Midbrain (tissue), 1 donor: ENCODE data around the gene PHTF2.

Source experiments
- DNase-seq: peaks from one replicate; lab custom pipeline; 2025; lab: John Stamatoyannopoulos, UW

Gene PHTF2

DNA sequence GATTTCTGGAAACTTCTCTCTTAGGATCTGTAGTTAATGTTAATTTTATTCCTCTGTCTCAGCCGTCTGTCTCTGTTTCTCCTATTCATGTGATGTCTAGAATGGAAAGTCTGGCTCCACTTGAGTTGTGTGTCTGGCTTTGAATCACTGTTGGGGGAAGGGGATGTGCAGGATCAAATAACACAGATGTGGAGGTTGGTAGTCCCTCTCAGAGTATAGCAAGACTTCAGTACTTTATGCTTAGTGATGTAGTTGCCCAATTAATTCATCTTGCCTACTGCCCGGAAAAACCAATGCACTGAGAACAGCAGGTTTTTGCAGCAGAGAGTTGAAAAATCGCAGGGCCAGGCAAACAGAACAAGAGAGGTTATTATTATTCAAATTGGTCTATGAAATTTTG lies 79.2 kb downstream of the PHTF2 start:
- no peak for DNase-seq

DNA sequence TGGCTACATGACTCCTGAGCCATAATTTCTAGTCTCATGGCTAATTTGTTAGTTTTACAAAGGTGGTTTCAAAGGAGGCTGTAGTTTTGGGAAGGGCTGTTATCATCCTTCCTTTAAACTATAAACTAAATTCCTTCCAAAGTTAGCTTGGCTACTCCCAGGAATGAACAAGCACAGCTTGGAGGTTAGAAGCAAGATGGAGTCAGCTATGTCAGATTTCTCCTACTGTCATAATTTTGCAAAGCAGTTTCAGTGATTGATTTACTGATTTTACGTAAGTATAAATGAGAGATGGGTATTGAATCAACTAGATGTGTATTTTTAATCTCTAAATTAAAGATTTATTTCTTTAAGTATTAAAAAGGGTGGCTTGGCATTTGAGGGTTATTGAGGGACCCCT lies 79.9 kb downstream of the PHTF2 start:
- DNase-seq: no peak

DNA sequence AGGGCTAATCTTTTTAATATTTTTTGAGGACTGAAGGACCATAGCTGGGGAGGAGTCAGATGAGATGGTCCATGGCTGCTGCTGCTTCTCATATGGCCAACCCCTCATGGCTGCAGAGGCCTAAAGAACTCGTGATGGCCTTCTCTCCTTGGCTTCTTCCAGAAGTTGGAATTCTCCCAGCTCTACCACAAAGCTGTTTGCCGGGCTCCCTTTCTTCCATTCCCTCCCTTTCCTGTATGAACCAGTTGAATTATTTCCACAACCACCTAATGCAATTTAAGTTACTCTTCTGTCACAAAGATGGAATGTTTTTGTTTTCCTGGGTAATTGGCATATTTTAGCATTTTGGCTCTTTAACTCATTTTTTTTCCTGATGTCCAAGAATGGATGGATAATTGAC lies 80.7 kb downstream of the PHTF2 start:
- no peak for DNase-seq

DNA sequence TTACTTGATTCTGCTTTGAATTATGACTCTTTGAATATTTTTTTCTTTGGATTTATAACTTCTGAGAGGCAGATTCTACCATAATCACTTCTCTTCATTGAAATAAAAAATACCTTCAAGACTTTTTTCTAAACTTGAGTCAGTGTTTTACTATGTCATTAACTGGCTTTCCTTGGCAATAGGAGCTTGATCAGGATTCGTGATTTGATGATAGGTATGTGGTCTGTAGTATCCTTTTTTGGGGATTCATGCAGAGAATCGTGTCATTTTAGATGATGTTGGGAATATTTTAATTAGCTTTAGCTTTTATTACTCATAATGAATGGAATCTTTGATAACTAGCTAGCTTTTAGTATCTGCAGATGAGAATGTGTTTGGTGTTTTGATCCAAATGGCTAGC lies 83.3 kb downstream of the PHTF2 start:
- no peak for DNase-seq

DNA sequence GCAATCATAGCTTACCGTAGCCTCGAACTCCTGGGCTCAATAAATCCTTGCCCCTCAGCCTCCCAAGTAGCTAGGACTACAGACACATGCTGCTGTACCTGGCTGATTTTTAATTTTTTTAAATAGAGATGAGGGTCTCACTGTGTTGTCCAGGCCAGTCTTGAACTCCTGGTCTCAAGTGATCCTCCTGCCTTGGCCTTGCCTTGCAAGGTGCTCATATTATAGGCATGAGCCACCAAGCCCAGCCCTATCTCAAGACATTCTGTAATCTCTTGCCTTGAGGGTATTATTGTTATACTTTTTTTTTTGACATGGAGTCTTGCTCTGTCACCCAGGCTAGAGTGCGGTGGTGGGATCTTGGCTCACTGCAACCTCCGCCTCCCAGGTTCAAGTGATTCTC lies 86.6 kb downstream of the PHTF2 start:
- no peak for DNase-seq

DNA sequence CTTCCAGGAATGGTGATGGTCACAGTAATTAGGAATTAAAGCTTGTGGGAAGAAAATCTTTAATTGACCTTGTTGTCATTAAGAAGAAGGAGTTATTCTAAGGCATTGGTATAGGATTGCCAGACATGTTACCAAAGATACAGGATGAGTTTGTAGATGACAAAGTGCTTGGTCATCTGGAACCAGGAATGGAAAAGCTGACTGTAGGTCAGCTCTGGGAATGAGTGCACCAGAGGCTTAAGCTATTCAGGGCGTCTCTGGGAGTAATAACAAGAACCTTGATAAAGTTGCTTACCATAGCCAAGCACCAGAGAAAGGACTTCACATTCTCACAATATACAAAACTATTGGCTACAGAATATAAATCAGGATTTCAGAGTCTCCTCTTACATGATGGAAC lies 89.0 kb downstream of the PHTF2 start:
- DNase-seq: no peak

DNA sequence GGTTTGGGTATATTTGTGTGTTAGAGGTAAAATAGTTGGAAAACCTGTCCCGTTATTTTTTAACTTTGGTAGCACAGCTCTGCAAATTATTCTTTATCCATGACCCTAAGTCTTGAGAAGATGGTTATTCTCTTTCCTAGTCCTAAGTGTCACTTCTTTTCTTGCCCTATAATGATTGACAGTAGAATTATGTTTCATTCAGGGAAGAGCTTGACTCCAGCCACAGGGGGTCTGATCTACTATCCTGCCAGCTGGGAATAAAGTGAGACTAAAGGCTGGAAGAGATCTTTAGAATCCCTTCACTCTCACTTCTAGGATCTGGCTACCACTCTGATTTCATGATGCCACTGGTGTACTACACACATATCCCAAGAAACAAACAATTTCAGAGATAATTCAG lies 90.4 kb downstream of the PHTF2 start:
- no peak for DNase-seq

DNA sequence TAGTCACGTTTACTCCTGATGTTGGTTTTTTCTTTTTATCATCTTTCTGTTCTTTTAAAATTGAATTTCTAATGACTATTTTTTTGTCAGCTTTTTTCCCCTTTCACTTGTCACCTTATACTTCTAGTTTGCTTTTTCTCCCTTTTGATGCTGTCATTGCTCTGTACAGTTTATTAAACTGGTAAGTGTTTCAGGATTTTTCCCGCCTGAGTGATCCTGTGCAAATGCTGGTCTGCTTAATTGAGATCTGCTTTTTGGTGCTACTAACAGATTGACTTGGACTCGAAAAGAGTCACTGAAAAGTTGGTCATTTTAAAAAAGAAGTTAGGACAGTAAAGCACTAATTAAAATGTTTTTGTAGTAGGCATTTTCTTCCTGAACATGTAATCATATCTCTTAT lies 95.2 kb downstream of the PHTF2 start:
- no peak for DNase-seq

DNA sequence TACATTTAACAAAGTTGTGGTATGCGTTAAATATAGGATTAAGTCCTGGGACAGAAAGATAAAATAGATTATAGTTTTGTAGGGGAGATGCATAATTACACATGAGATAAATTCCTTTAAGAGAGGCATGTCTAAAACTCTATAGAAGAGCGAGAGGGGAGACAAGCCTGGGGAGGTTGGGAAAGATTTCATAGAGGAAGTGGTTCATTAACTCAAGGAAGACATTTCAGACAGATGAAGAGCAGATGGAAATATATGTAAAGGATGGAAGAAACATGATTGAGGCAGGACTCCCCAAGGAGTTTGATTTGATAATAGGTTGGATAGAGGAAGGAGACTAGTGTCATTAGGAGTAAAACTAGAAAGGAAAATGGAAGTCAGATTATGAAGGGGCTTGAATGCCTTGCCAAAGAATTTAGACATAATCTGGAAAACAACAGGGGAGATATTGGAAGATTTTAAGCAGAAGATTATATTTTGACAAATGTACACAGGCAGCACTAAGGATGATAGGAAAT lies 96.1 kb downstream of the PHTF2 start:
- DNase-seq: no peak

DNA sequence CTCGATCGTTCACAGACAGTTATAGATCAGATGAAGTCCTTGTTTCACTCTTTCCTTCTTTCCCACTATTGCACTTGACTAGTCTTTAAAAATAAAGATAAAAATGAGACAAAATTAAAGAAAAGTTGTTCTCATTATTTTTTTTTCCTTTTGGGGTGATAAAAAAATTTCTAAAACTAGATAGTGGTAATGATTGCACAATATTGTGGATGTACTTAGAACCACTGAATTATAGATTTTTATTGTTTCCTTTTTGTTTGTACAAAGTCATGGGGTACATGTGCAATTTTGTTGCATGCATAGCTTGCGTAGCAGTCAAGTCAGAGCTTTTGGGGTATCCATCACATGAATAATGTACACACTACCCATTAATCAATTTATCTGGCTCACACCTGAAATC lies 97.3 kb downstream of the PHTF2 start:
- DNase-seq: no peak

DNA sequence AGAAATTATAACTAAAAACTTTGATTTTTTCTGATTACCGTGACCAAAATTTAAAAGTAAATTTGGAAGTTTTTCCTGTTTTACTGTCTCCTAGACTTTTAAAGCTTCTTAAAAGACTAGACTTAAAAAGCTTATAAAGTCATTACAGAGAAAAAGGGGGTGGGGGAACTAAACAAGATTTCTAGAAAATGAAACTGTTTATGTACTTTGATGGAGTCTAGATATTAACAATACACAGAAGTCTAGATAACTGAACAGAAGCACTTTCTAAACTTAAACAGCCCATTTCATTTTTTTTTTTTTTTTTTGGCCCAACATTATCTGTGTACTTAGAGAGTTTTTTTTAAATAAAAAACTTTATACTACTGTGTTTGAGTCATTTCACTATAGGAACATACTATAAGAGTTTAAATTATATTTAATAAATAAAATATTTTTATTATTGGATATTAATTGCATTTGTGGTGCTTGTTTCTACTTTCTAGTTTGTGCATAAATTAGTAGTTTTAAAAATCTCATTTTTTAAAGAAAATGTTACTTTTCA lies 98.5 kb downstream of the PHTF2 start:
- no peak for DNase-seq

DNA sequence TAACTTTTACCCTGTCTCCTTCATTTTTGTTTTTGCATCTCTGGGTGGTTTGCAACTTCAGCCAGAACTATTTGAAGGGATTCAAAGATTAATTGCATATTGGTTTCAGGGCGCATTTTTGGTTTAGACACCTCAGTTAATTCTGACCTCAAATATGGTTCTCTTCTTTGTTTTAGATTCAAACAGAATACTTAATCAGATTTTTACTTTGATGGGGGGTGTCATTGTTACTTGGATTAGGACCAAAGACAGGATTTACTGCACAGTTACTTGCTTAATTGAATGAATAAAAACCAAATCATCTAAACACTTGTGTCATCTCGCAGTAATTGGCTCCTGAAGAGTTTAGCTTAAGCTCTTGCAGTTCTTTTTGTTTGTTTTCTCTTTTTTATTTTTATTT lies 100.9 kb downstream of the PHTF2 start:
- no peak for DNase-seq

DNA sequence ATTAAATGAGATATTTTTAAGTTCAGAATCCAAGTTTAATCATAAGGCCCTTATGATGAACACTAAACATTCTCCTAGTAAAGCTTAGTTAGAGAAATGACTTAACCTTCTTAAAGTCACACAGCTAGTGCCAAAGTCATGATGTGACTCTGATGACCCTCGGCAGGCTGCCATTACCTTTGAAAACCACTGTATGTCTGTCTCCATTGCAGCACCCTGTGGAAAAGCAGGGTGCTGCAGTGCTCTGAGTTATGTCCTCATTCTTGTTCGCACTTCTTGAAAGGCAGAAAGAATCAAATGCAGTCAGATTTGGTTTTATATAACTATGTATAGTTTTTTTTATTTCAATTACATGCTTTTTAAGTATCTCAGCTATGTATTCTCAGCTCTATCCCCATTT lies 105.0 kb downstream of the PHTF2 start:
- no peak for DNase-seq

DNA sequence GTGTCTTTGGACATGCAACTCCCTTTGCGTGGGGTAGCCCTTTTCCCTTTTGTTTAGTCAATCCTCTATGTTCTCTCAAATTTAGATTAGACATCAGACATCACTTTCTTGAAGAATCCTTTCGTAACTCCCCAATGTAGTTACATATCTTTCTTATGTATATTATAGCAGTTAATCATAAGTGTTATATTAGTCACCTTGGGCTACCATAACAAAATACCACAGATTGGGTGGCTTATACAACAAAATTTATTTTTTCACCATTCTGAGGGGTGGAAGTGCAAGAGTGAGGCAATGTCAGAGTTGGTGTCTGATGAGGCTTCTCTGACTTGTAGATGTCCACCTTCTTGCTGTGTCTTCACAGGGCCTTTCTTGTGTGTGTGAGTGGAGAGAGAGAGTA lies 105.7 kb downstream of the PHTF2 start:
- DNase-seq: no peak

DNA sequence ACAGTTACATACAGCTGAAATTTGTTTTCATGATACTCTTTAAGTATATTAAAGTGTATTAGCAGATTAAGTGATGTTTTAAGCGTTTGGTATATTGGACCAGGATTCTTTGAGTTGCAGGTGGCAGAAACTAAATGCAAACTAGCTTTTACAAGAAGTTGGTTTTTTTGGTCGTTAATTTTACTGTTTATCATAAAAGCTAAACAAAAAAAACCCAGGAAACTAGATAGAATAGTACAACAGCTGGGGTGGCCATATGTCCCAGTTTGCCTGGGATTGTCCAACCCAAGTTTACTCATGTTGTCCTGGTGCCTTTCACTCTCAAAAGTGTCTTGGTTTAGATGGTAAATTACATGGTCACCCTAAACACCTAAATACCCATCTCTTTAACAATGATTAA lies 108.7 kb downstream of the PHTF2 start:
- no peak for DNase-seq

DNA sequence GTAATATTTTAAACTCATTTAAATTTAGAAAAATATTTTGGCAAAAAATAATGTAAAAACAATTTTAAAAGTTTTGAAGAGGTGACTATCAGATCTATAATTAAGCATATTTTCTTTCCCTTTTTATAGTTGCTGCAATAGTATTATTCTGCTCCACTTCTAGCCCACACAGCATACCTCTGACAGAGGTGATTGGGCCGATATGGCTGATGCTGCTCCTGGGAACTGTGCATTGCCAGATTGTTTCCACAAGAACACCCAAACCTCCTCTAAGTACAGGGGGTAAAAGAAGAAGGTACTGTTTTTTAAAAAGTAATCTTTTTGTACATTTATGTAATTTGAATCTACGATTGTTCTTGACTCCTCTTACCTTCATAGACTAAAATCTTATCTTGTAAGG lies 110.1 kb downstream of the PHTF2 start:
- DNase-seq: no peak

DNA sequence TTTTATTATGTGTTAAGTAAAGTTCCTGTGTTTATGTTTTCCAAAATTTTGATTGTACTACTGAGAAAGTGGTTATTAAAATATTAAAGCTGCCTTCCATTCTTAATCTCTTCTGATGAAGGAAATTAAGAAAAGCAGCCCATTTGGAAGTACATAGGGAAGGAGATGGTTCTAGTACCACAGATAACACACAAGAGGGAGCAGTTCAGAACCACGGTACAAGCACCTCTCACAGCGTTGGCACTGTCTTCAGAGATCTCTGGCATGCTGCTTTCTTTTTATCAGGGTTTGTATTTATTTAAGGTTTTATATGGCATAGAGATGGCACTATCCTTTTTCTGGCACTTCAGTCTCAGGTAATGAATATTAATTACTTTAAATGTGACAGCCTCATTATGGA lies 111.6 kb downstream of the PHTF2 start:
- DNase-seq: no peak

DNA sequence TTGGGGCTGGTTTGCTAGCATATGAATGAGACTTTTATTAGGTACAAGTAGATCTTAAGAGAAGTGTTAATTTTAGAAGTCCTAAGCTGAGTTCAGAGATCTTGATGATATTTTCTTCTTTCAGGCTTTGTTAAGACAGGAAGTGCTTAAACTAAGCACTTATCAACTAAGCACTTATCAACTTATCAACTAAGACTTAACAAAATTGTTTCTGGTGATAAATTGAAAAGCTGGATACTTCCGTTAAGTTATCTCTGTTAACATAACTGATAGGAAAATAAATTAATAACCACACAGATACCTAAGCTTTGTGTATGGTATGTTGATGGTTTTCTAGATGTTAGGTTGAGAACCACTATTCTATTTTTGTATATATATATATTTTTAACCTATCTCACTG lies 113.7 kb downstream of the PHTF2 start:
- DNase-seq: no peak

DNA sequence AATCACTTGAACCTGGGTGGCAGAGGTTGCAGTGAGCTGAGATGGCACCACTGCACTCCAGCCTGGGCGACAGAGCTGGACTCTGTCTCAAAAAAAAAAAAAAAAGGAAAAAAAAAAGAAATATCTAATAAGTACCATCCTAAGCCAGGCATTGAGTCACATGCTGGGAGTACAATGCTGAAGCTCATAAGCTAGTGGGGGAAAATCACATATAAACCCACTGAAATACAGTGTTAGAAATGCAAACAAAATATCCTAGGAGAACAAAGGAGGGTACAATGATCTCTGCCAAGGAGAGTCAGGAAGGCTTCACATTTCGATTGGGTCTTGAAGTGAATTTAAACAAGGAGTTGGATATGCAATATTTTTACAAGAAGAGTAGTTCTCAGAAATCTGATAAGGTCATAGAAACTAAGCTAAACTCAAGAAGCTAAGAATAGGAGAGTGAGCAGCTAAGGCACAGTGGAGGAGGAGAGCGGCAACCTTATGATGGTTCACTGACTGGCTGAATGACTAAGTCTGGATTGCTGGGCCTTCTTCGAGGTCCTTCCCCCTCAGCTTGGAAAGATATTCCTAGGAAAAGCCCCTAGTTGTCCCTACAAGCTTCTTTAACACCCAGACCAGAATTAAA lies 115.5 kb downstream of the PHTF2 start:
- DNase-seq: no peak

DNA sequence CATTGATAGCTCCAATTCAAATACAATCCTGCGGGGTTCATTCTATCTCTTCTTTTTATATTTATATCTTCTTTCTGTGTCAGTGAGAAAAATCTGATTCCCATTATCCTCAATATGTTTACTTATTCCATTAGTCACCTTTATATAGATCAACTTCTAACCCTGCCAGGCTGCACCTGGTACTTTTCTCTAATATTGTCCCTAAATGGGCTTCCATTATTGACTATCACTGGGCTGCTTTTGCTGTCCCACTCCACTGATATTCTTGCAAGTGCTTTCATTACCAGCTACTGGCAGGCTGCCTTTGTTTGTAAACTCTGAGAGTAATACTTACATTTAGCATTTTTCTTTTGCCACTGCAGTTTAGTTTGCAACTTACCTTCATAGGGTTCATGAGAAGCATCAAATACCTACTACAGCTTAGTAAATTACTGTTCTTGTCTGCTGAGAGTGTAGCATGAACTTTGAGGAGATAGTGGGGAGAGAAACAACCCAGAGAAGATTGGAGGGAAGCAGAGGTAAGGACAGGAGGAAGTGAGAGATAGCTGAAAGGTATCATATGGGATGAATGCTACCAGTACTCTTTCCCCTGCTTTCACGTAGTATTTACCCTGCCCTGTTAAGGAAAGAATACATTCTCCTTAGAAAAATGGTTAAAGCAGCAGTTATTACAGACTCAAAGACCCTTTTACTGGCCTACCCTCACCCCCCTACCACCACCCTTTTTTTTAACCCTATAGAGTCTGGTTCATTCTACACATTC lies 119.1 kb downstream of the PHTF2 start:
- DNase-seq: no peak

DNA sequence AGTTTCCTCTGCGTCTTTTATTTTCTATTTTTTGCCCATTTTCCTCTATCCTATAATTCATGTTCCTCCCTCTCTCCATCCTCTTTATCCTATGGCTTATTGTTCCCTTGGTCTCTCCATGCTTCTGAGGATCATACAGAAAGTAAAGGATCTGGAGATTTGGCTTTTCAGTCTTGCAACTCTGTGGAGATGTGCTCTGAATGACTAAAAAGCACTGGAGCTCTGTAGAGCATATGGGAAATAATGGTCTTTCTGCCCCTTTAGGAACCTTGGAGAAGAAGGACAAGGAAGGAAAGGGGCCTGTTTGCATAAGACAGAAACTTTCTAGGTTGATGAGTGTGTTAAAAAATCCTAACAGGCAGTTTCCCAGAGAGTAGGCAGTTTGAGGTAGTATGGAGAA lies 120.1 kb downstream of the PHTF2 start:
- no peak for DNase-seq

DNA sequence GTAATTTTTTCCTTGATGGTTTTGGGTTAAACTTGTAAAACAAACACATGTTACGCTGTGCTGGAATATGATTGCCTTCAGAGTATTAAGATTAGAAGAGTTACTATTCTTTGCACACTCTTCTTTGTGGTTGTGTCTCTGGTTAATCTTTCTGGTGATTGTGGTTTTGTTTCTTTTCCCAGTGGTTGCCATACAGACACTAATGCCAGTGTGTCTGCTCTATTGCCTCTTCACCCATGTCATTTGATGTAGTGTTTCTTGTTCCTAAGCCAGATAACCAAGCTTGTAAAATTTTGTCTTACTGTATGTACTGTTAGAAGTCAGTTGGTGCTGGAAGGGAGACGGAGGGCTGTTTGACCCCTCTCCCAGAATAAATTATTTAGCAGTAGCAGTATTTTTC lies 124.8 kb downstream of the PHTF2 start:
- no peak for DNase-seq

DNA sequence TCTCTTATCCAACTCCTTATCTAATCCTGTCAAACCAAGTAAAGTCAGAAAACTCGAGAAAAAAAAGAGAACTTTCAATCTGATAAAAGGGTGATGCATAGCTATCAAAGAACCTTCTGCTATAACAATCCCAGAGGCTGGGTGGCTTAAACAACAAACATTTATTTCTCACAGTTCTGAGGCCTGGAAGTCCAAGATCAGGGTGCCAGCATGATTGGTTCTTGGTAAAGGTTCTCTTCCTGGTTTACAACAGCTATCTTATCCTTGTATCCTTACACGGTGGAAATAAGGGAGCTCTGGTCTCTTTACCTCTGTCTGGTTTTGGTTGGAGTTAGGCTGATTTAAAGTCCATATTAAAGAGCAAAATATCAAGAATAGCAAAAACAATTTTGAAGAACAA lies 131.9 kb downstream of the PHTF2 start:
- DNase-seq: no peak

DNA sequence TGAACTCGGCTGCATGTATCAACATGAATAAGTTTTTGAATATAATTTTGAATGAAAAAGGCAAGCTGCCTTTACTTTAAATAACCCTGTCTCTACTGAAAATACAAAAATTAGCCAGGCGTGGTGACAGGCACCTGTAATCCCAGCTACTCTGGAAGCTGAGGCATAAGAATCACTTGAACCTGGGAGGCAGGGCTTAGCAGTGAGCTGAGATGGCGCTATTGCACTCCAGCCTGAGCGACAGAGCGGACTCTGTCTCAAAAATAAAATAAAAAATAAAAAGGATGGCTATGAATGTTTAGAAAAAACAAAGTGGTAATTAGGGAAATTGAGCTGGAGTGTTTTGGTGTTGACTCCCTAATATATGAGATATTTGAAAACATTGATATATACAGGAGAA lies 133.3 kb downstream of the PHTF2 start:
- no peak for DNase-seq
